Measurements from ENCODE around the gene FMN1.

FMN1 gene

DNA sequence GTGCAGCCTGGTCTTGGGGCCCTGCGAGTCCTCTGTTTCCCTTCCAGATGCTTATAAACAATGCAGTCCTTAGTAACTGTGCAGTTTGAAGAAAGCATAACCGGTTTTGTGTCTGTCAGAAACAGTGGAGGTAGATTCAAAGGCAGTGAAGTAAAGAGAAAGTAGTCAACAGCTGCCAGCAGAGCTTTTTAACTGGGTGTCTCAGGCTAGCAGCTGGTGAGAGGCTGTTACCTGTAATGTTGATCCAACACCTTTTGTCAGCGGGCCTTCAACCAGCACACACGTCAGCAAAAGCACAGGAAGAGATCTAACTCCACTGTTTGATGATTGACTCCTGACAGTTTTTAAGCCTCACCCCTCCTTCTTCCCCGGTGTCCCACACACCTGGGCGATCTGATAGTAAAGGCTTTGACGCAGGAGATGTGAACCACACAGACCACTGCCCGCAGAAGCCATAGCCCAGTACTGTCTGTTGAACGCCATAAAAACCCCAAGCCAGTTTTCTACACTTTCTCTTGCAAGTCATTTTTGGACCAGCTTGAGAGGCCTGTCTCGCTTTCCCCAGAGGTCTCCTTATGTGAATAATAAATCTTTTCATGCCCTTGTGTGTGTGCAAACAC is 178.0 kb downstream of the FMN1 start:
- peak; percentile 11 for DNase-seq (ENCODE audit: low spot score)

DNA sequence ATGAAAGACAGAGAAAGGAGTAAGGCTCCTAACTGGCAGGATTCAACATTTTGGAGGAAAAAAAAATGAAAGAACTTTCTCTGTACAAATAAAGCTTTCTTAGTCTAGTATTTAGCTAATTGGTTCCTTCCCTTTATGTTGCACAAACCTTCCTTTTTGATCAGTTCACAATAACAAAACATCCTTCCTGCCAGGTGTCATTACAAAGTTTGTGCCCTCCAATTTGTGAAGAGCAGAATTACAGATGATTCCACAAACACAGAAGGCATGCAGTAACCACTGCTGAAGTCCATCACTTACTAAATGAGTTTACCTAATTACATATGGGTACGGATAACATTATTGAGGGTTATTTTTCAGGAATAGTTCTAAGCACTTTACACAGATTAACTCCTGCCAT is 179.9 kb downstream of the FMN1 start:
- no peak for DNase-seq (ENCODE audit: low spot score)

DNA sequence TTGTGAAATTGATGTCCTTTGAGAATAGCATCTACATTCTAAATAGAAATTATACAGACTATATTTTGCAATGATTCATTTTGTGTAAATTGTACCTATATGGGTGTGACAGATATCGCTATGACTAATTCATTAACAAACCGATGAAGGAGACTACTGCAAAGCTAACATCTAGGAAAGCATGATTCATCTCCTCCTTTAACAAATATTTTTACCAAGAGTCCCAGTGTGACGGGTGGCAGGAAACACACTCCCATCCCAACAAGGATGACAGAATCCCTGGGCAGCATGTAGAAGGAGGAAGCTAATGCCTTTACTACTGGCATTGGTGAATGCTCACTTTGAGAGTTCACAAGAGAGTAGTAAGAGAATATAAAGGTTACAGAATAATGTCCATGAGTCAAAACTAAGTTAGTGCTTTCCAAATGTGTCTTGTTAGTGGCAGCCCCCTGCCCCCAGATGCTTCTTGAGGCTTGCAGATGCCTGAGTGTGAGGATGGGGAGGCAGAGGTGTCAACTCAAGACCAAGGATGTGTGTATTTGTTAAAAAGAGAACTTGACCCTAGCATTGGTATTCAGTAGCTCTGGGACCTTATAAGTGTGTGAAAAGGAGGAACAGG is 180.6 kb downstream of the FMN1 start:
- DNase-seq (ENCODE audit: low spot score) = no peak

DNA sequence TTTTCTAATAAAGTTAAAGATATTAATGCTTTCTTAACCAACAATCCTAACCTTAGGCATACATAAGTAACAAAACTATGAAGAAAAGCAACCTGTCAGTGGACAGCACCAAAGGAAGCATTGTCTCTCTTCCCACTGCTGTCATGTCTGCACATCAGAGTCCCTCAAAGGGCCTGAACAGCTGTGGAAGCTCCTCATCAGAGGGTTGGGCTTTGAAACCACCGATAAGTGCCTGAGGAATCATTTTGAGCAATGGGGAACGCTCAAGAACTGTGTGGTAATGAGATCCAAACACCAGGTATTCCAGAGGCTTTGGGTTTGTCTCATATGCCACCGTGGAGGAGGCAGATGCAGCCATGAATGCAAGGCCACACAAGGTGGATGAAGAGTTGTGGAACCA is 182.5 kb downstream of the FMN1 start:
- no peak for DNase-seq (ENCODE audit: low spot score)

DNA sequence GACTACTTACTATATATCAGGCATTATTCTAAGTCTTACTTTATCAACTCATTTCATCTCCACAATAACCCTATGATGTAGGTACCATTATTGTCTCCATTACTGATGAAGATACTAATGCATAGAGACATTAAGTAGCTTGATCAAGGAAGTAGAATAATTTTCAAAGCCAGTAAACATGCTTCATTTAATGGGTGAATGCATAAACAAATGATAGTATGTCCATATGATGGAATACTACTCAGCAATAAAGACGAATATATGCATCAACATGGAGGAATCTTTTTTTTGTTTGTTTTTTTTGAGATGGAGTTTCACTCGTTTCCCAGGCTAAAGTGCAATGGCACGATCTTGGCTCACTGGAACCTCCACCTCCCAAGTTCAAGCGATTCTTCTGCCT is 184.9 kb downstream of the FMN1 start:
- DNase-seq (ENCODE audit: low spot score) = no peak

DNA sequence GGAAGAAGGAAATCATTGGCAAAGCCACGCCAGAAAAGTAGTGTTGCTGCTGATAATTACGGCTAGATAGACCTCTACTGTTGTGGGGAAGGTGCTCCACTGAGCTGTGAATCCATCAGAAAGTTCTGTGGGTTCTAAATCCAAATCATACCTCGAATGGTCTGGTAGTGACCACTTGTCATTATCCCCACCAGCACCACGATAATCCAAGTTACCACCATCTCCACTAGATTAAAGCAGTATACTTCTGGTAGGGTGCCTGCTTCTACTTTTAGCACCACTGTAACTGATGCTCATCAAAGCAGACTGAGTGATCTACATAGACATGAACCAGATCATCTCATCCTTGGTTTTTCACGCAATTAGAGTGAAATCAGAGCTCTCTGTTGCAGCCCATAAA is 185.5 kb downstream of the FMN1 start:
- no peak for DNase-seq (ENCODE audit: low spot score)

DNA sequence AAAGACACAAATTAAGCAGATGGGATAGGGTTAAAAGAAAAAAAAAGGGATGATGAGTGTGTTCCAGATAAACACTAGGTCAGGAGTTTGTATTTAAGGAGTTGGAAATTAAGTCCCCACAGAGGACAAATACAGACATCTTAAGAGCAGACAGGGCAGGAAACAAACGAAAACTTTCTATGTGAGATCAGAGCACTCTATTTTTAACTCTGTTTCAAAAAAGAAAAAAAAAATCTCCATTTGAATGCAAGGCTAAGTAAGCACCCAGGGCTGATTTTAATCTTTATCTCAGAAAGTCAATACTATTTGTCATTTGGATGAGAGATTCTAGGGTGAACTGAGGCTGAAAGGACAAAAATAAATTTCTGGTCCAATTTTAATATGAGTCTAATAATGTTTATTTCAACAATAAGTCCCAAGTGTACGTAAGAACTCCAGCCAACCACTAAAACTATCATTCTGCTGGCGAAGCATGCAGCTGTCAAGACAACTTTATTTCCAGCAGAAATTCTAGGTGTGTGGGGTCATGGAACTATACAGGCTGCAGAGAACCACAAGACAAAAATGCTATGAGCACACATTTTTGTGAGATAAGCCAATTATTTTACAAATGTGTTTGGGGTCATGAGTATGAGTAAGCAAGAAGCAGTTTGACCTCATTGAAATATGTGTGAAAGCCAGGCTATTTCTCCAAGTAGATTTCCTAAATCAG is 186.1 kb downstream of the FMN1 start:
- DNase-seq (ENCODE audit: low spot score) = no peak

DNA sequence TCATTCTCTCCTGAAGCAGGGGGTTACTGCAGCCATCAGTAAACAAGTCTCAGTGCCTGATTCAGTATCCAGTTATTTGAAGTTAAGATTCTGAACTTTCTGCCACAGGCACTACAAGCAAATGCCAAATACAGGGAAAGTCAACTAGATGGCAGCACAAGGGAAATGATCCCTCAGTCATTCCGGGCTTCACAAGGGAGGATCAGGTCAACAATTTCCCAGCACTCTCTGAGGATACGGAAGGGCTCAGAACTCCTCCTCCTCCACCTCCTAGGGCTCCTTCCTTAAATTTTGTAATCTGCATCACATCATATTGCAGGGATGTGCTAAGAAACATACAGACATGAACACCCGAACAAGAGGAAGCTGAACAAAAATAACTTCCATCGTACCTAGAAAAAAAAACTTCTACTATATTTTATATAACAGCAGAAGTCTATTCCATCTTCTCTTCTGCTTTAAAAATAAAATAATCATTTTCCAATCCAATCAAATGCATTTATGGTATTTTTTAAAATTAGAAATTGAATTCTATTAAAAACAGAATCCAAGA is 187.1 kb downstream of the FMN1 start:
- no peak for DNase-seq (ENCODE audit: low spot score)

DNA sequence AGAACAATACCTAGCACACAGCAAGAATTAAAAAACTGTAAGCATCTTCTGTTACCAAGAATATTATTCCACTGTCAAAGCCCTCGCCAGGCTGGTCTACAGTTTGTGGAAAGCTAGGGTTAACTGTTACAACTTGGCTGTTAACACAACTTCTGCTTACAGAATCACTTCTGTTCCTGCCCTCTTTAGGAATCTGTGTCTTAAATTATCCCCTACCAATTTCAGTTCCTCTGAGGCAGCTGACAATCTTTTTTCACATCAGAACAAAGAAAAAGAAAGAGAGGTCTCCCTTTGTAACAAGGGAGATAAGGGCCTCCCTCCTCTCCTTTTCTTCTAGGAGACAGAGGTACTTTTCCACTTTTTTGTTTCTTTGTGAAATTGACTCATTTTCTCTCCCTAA is 188.9 kb downstream of the FMN1 start:
- no peak for DNase-seq (ENCODE audit: low spot score)

DNA sequence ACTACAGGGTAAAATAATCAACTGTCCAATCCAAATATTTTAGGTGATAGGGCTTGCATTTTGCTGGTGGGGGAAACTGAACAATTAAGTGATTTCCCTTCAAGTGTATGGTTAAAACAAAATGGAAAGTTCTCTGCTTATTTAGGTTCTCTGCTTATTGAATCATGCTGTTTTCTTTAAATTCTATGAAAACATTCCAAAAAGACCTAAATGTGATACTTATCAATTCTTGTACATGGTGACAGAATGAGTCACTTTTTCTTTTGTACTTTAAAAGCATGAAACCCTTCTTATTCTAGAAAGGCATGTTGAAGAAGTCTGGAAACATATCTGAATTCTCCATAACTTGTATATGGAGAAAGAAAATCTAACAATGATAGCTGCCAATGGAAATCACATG is 192.6 kb downstream of the FMN1 start:
- no peak for DNase-seq (ENCODE audit: low spot score)

DNA sequence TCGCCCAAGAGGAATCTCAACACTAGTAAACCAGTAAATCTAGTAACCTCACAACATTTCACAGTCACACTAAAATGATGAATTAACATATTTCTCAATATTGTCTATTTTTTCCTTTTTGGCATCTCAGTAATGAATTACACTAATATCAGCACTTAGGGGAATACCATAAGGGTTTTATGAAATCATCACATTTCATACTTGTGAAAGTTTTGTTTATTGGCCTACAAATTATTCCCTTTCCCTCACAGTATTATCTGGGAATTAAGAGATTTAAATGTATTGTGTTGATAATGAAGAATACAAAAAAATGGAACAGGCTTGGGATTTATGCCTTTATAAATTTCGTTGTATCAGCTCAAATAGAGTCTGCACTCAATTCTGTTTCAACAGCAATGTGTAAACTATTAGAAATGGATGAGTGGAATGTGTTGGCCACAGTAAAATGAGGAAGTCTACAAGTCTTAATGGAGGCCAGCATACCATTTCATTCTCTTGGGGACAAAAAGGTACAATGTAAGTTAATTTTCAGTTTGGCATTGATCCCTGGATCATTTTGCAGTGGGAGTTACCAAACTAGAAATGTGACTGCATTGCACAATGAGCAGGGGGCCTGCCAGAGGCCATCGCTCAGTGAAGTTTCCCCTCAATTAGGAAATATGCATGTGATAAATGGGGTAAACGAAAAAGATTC is 195.4 kb downstream of the FMN1 start:
- no peak for DNase-seq (ENCODE audit: low spot score)

DNA sequence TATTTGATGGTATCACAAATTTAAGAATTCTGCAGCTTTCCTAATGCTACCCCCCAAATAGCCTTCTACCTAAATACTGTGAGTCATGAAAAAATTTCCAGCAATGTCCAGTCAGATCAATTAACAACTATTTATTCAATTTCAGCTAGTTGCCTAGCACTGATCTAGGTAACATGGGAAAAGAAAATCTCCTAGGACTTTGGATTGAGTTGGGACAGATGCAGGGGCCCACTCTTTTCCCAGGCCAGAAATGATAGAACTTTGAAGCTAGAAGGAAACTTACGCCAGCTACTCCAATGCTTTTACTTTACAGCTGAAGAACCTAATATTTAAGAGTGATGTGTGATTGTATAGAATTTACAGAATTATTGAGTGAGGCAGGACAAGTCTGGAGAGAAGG is 196.3 kb downstream of the FMN1 start:
- DNase-seq (ENCODE audit: low spot score) = no peak

DNA sequence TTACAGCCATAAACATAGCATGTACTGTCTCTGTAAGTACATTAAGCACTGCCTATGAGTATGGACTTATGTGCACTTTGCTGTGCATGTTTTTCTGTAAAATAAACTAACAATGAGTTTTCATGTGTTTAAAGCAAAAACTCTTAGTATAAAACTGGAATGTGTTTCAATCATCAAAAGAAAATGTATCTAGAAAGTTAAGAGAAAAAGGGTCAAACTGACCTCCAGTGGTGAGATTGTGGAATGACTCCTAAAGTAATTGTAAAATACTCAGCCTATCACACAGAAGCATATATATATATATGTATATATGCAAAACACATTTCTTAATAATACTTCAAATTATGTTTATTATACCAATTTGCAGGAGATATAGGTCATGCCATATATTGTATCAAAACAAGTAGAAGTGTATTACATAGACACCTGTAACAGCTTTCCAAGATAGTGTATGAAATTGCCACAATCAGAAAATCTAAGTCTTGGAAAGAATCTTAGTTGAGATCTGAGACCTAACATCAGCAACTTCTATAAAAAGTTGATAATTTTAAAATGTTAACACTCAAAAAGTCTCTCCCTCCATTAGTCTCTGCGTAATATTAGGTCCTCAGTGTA is 199.6 kb downstream of the FMN1 start:
- DNase-seq (ENCODE audit: low spot score) = no peak

DNA sequence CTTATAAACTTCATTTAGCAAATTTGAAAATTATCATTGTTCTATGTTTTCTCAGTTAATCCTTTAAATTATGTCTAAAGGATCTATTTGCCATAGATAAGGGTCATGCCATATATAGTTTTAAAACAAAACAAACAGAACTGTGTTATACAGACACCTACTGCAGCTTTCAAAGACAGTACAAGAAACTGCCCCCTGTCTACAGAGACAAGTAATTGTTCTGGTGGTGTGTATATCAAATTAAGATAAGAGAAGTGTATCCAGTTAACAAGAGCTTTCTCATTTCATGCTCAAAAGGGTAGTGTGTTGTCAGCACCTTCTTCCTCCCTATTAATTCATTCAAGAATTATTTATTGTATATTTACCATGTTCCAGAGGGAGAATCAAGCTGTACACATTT is 201.2 kb downstream of the FMN1 start:
- no peak for DNase-seq (ENCODE audit: low spot score)

DNA sequence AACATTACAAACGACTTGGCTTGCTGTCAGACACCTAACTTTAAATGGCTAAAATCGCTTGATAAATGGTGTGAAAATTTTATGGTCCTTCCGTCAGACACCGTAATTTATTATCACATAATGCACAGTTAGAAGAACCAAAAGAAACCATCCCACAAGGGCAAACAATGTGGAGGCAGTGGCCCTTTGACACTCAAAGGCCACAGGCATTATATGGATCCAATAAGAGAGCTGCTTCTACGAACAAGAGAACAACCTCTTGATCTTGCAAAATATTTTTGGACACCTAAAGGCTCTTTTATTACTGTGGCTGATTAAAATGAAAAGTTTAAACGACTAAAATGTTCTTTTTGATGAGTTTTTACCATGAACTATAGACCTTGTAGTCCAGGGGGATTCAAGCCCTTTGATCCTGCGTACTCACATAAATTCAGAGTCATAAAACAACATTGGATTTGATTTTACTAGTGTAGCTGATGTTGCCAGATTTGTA is 202.8 kb downstream of the FMN1 start:
- no peak for DNase-seq (ENCODE audit: low spot score)

DNA sequence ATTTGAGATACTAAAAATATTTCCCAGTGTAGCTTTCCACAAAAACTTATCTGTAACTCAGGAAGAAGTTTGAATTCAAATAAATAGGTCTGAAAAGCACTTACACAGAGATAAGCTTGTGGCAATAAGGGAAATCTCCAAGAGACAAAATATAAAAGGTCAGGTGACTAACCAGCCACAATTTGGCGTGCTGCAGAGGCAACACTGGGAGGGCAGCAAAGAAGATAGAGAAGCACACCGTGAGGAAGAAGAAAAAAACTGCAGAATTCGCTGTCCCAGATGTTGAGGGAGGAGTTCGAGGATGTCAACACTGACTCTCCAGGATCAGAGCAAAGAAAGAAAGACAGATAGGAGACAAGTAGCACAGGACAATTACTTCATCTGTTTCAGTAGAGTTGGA is 204.4 kb downstream of the FMN1 start:
- no peak for DNase-seq (ENCODE audit: low spot score)

DNA sequence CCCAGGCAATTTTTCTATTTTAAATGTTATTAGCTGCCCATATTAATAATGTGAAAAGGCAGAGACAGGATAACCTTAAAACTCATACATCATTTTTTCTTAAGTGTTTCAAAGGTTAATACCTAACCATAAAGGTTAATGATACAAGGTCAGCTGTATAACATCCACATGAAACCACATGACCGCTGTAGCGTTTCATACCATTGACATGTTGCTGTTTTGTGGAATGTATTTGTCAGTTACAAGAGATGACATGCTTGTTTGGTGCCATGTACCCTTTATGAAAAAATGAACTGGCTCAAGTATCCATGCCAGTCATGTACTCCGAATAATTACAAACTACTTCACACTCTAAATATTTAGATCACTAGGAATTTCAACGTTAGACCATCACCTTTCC is 207.4 kb downstream of the FMN1 start:
- DNase-seq (ENCODE audit: low spot score) = no peak

DNA sequence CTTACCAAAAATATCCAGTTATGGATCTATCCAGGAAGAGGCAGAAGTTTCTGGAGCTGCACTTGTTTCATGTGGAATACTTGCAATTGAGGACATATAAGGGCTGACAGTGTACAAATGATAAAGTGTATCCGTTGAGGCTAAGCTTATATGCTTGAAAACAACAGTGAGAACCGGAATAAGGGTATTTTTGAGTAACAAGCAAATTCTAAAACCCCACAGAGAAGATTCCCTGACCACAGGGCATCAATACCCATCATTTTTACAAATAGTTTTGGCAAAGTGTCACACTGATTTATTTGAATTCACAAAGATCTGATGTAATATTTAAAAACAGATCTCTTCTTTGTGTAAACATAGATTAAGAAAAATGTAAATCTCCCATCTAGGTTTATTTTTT is 208.4 kb downstream of the FMN1 start:
- no peak for DNase-seq (ENCODE audit: low spot score)

DNA sequence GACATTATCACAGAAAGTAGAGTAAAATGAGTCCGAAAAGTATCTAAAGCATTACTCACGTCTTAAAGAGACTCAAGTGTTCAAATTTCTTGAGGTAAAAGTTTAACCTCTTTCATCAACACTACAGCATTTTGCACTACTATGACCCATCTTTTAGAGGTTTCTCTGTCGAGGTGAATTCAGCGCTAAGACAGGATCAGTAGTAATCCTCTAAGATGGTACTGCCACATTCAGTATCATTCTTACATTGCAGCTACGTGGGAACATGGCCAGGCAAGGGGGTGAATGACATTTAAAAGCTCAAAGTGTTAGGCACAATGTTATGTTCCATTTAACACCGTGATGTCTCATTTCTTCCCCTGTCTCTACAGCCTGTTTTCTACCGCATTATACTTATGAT is 210.8 kb downstream of the FMN1 start:
- no peak for DNase-seq (ENCODE audit: low spot score)

DNA sequence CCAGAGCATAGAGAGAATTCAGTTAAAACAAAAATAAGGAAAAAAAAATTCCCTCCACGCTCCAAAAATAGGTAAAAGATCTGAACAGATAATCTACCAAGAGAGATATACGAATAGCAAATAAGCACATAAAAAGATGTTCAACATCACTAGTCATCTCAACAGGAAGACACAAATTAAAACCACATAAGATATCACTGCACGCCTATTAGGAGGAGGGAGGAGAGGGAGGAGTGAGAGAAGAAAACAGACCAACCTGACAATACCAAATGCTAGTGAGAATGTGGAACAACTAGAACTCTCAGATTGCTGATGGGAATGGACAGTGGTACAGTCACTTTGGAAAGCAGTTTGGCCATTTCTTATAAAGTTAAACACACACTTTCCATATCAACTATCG is 212.5 kb downstream of the FMN1 start:
- no peak for DNase-seq (ENCODE audit: low spot score)

DNA sequence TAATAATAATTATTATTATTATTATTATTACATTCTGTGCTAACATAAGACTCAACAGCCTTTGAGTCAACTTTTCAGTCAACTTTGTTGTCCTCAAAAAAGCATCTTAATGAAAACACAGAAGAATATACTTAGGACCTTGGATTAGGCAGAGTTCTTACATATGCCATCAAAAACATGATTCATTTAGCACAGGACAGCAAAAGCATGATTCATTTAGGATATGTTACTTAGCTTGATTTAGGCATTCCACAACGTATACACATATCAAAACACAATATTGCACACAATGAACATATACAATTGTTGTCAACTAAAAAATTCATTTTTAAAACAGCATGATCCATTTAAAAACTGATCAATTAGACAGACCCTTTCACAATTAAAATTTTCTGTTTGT is 213.0 kb downstream of the FMN1 start:
- no peak for DNase-seq (ENCODE audit: low spot score)

DNA sequence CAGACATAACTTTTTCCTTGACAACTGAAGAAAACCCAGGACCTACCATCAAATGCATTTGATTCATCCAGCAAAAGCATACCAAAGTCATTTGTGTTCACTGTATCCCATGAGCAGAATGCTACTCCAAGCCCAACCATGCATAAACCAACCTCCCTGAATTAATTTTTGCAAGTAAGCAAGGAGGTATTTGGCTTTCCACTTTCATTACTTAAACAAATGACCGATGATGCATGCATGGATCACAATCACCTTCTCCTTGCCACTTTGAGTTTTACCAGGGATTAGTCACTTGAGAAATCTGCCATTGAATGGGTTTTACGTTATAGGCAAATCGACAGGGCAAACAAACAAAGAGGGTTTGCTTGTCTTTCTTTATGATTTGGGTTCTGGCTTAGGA is 214.8 kb downstream of the FMN1 start:
- no peak for DNase-seq (ENCODE audit: low spot score)
